Colonic mucosa (tissue), 4 donors: ENCODE data around the gene IL26. TPM values are rescaled to one million over a fixed set of nuclear protein-coding genes. Genes with fewer than 3 reads are reported as not detected.

ENCODE experiments used
- DNase-seq: peaks from one replicate; pipeline ENCODE4 v3.0.0-alpha.2; 2020
- H3K27ac ChIP-seq: fragments of 200-600 bp; one replicate; pipeline ENCODE4 v1.8.0; 2021
- H3K27me3 ChIP-seq: fragments of 200-600 bp; one replicate; pipeline ENCODE4 v1.8.0; 2021
- H3K36me3 ChIP-seq: fragments of 200-600 bp; one replicate; pipeline ENCODE4 v1.8.0; 2021
- H3K4me1 ChIP-seq: fragments of 200-600 bp; one replicate; pipeline ENCODE4 v1.8.0; 2021; ENCODE audit warnings: mild to moderate bottlenecking
- H3K4me3 ChIP-seq: fragments of 200-600 bp; one replicate; pipeline ENCODE4 v1.8.0; 2021
- H3K9ac ChIP-seq, 2 donors: one replicate each; pipeline ENCODE4 v1.7.0; 2013; ENCODE audit warnings: control low read depth in 2 of 2, low read depth in 2 of 2, low read length in 2 of 2
- H3K9me3 ChIP-seq: fragments of 200-600 bp; one replicate; pipeline ENCODE4 v1.8.0; 2021
- intact Hi-C: fragments of 100-400 bp; cut with DNase I; formaldehyde crosslinking; loops from one replicate; pipeline ENCODE4 v1.14.1; 2022
- total RNA-seq, 2 donors: library from RNA; stranded (reverse); fragmentation: NEBNext Ultra II Directional in 1 of 2; extraction: Animal tissue kit (Norgen Biotek cat#: 25700) in 1 of 2; gene quantifications; one replicate each; pipeline ENCODE4 v1.2.1, GENCODE V29; 2021
- TF ChIP-seq, protein P1 (sequence below): fragments of 200-600 bp; IDR thresholded peaks from one replicate; pipeline ENCODE4 v1.8.0; 2022; ENCODE audit warnings: antibody characterized with exemption, mild to moderate bottlenecking
- donor health status: healthy.
- donor health status: DM: no; HTN: no; CAD: no.
- donor health status: DM: no; HTN: no; CAD: no.

IL26 gene
- total RNA-seq, 2 donors from 2014 or later, result not detected

DNA sequence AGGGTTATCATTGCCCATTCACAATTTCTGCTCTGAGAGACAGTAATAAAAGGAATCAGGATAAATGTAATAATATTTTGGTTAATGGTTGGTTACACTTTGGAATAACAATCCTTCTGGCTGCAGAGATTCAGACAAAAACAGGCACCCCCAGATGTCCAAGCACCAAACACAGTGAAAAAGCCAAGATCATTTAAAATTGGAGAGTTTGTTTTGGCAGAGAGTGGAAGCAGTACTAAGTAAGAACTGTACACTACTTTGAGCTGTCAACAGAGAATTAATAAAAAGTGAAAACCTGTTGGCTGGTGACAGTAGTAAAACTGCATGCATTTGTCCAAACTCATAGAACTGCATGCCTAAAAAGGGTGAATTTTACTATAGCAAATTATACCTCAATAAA is 43.4 kb upstream of the IL26 start:
- intact Hi-C loops, result no loop called here
- Histone ChIP-seq H3K27ac (no peak overlapping the region), H3K9me3 (no peaks in the 10 kb centered on the region), H3K36me3 (no peaks in the 10 kb centered on the region), H3K4me3 (no peak overlapping the region), H3K27me3 (no peaks in the 10 kb centered on the region), H3K4me1 (no peaks in the 10 kb centered on the region), H3K9ac (no peak overlapping the region)
- no peak for DNase-seq
- TF ChIP-seq, protein P1, sequence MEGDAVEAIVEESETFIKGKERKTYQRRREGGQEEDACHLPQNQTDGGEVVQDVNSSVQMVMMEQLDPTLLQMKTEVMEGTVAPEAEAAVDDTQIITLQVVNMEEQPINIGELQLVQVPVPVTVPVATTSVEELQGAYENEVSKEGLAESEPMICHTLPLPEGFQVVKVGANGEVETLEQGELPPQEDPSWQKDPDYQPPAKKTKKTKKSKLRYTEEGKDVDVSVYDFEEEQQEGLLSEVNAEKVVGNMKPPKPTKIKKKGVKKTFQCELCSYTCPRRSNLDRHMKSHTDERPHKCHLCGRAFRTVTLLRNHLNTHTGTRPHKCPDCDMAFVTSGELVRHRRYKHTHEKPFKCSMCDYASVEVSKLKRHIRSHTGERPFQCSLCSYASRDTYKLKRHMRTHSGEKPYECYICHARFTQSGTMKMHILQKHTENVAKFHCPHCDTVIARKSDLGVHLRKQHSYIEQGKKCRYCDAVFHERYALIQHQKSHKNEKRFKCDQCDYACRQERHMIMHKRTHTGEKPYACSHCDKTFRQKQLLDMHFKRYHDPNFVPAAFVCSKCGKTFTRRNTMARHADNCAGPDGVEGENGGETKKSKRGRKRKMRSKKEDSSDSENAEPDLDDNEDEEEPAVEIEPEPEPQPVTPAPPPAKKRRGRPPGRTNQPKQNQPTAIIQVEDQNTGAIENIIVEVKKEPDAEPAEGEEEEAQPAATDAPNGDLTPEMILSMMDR, result no peak

DNA sequence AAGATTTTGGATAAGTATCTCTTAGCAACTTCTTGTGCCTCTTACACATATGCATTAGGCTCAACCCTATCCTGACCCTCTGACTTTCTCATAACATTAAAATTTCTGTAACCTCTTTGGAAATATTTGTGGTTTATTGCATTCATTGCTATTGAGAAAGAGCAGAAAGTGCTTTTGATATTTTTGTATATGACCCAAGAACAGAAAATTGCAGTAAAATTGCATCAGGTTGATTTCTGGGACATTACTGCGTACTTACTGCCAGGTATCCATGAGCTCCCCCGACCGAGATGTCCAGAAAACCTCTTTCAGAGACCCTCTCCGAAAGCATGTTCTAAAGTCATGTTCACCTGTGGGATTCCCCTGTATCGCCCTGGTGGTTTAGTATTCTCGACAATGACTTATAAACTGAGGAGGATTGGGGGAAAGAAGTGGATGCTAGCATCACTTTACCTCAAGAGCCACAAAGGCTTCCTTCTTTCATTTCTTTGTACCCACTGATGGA is 42.3 kb upstream of the IL26 start:
- Histone ChIP-seq H3K9ac (no peak overlapping the region), H3K36me3 (no peaks in the 10 kb centered on the region), H3K27ac (no peak overlapping the region), H3K9me3 (no peaks in the 10 kb centered on the region), H3K4me3 (no peak overlapping the region), H3K27me3 (no peaks in the 10 kb centered on the region), H3K4me1 (no peaks in the 10 kb centered on the region)
- intact Hi-C loops, result no loop called here
- TF ChIP-seq, protein P1, result no peak
- no peak for DNase-seq

DNA sequence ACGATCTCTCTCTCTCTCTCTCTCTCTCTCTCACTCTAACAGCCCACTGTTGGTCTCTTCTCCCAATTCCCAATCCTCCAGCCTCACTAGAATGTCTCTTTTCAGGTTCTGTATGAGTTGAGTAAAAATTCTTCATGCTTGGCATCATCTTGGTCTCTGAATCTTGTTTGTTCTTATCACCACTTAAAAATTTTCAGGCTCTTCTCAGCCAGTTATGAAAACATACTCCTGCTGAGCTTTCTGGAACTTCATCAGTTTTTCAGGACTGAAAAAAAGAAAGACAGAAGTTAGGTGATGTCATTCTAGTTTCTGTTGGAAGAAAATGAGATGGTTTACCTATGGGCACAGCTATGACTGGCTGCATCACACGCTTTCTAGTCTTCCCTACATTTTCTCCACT is 39.2 kb upstream of the IL26 start:
- H3K9ac ChIP-seq, result no peak overlapping the region
- no peak overlapping the region for H3K27ac ChIP-seq
- no peak for DNase-seq
- no peaks in the 10 kb centered on the region for H3K4me1 ChIP-seq
- intact Hi-C loops, result no loop called here
- H3K4me3 ChIP-seq, result no peak overlapping the region
- no peaks in the 10 kb centered on the region for H3K27me3 ChIP-seq
- H3K36me3 ChIP-seq, result no peaks in the 10 kb centered on the region
- H3K9me3 ChIP-seq, result no peaks in the 10 kb centered on the region
- TF ChIP-seq, protein P1, result no peak

DNA sequence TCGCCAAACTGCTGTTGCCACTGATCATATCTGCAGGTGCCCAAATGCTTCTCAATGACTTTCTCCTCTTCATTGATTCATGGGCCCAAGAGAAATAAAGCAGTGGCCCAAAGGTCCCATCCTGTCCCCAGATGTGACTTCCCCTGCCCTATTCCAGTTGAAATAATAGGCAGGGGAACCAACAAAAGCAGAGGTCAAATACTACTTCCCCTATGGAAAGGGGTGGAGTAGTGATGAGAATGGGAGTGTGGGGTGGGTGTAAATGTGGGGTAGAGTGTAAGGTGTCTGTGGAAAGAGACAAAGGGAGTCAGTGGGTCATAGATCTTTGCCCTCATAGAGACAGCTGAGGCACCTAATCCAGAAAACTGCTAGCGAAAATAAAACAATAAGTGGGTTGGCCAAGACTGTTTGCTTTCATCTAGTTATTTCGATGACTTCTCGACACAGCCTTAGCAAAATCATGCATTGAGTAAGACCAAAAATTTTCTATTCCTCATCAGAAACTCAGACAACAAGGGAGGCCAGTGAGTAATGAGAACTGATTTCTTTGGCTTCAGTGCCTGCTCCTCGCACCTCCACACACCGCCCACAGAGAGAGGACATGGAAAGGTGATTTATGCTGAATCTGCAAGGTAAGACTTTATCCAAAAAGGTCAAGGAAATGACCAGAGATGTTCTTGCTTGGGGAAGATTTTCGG is 38.7 kb upstream of the IL26 start:
- intact Hi-C loops, result no loop called here
- TF ChIP-seq, protein P1, result no peak
- no peak overlapping the region for H3K9ac ChIP-seq

DNA sequence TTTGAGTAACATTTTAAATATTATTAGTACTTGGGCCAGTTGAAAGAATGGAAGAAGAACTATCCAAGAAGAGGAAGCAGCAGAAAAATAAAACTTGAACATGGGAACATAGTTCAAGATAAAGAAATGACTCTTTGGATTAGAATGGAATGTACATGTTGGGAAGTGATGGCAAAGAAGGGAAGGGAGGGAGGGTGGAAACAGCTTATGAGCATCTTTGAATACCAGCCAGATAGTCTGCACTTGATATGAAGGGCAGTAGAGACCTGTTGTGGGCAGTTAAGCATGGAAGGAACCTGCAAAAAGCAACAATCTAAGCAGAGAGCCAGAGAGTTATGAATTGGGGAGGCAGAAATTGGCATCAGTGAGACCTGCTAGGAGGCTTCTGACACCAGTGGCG is 37.8 kb upstream of the IL26 start:
- Histone ChIP-seq H3K27me3 (no peaks in the 10 kb centered on the region), H3K36me3 (no peaks in the 10 kb centered on the region), H3K4me1 (no peaks in the 10 kb centered on the region), H3K9me3 (no peaks in the 10 kb centered on the region), H3K27ac (no peak overlapping the region), H3K9ac (no peak overlapping the region), H3K4me3 (no peak overlapping the region)
- DNase-seq, result no peak
- TF ChIP-seq, protein P1, result no peak
- intact Hi-C loops, result no loop called here

More for the DNA sequence above, 38.7 kb upstream of the IL26 start:
- Histone ChIP-seq H3K4me3 (no peak overlapping the region), H3K9me3 (no peaks in the 10 kb centered on the region), H3K4me1 (no peaks in the 10 kb centered on the region), H3K27ac (no peak overlapping the region), H3K36me3 (no peaks in the 10 kb centered on the region), H3K27me3 (no peaks in the 10 kb centered on the region)
- no peak for DNase-seq
